ENCODE measurements around the gene GPR39.
A peak's percentile ranks its signal among the peaks of the same experiment; 100 is the strongest.

The GPR39 gene

DNA sequence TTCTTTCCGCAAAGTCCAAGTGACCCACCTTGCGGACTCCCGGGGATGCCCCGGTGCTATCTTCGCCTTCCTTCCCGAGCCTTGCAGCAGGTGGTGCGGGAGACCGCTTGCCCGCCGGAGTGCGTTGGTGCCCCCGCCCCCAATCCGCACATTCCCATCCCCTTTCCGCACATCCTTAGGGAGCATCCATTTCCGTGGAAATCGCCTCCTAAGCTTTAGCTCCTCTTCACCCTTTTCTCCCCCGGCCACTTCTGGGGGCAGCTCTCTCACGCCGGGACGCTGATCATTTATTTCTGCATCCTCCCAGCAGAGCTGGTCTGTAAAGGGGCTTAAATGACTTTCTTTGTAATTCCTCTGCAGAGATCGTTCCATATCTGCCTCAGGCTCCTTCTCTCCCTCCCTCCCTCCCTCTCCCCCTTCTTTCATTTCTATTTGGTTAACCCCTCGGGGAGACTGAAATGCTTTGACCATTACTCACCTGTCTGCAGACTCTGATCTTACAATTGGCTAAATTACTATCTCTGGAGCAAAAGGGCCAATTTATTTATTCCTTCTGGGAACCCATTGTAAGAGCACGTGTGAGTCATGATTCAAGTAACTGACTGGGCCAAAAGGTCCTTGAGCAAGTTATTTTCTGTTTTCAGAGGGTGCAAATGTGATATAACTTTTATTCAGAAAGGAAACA, 254.7 kb downstream of the GPR39 start:
- peak; percentile 49 for DNase-seq (ENCODE audit: low read depth)

- DNase-seq (ENCODE audit: low read depth), result no peak
These were observed 260.4 kb downstream of the GPR39 start for GRCh38 chr2:132676999-132677398.

GRCh38 chr2:132677661-132678060, 261.1 kb downstream of the GPR39 start:
- no peak for DNase-seq (ENCODE audit: low read depth)

DNA sequence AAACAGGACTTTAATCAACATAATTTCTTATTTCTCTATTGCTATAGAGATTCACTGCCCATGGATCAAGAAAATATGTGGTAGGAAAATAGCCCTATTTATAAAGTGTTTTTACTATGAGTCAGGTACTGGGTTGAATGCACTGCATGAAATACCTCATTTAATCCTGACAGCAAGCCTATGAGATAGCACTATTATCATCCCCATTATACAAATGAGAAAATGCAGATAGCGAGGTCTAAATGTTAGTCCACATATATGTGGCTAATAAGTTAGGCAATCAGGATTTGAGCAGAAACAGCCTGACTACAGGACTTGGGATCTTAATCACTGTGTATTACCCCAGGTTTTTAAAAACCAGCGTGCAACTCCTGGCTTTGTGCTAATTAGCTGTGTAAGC, 261.9 kb downstream of the GPR39 start:
- DNase-seq (ENCODE audit: low read depth), result no peak

- no peak for DNase-seq (ENCODE audit: low read depth)
These were observed 263.9 kb downstream of the GPR39 start for GRCh38 chr2:132680544-132680943.

DNA sequence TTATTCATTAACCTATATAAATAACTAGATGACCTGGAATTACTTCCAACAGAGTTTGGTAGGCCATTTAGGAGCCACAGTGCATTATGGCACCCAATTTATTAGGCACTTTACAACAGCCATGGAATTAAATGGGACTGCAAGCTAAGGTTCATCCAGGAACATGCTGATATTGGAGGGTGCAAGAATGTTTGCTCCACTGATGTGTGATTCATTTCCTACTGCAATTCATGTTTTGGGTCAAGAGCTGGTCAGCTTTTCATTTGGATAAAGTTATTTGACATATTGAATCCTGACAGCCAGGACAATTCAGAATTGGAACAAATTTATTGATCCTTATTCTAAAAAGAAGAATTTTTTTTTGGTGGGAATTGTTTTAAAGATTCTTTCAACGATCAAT, 265.2 kb downstream of the GPR39 start:
- no peak for DNase-seq (ENCODE audit: low read depth)

DNA sequence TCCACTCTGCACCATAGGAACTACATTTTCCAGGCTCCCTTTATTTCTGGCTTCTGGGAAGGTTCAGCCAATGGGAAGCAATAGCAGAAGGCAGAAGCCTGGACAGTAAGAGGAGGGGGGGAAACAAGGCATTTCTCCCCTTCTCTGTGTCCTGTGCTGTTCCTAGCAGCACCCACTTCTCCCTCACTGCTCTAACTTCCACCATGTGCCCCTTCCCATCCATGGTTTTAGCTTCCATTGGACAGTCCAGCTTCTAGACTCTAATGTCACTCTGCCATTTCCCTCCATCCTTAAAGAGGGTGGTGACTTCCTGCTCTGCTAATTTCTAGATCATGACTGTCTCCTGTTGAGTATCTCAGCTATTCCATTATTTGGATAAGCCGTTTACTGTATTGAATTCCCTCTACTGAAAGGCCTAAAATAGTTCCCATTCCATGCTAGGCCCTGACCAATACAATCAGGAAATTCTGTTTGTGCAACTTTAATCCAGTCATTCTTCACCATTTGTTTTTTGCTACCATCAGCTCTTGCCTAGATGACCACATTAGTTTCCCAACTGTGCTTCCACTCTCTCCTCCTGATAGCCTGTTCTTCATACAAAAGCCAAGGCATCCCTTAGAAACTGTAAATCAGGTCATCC, 274.2 kb downstream of the GPR39 start:
- DNase-seq (ENCODE audit: low read depth), result no peak

- no peak for DNase-seq (ENCODE audit: low read depth)
These were observed 275.0 kb downstream of the GPR39 start for GRCh38 chr2:132691556-132691955.

GRCh38 chr2:132692816-132693215, 276.2 kb downstream of the GPR39 start:
- DNase-seq (ENCODE audit: low read depth), result no peak
